ENCODE data around the gene DSCAM. TPM values are rescaled to one million over a fixed set of nuclear protein-coding genes. Genes with fewer than 3 reads are reported as not detected.

The DSCAM gene
- total RNA-seq, 1 donor, result not detected

DNA sequence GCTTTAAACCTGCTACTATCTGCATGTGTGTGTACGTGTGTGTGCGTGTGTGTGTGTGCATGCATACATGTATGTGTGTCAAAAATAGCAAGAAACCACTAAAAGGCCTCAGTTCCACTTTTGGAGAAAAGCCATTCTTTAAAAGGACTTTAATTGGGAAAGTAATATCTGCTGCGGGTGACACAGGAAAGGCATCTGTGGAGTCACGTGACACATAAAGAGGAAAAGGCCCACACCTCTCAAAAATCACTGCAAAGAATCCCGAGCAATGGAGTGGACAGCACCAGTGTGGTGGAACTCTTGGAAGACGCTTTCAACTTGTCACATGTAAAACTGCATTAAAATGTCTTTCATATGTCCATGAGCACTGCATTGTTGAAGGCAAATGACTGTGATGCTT is 63.6 kb downstream of the DSCAM start:
- Histone ChIP-seq H3K4me3 (ENCODE audit: insufficient read depth, low read length) (no peak overlapping the region), H3K27me3 (ENCODE audit: insufficient read depth, low read length) (no peaks in the 10 kb centered on the region), H3K4me2 (ENCODE audit: insufficient read depth, low read length) (no peak overlapping the region), H3K36me3 (ENCODE audit: insufficient read depth, low read length) (no peaks in the 10 kb centered on the region), H3K4me1 (ENCODE audit: insufficient read depth, low read length) (no peaks in the 10 kb centered on the region), H3K79me2 (ENCODE audit: insufficient read depth, low read length) (no peaks in the 10 kb centered on the region), H3K27ac (ENCODE audit: low read depth, low read length) (no peak overlapping the region), H3K9me3 (ENCODE audit: low read depth, low read length) (peaks cover 7% of the 10 kb centered on the region), H4K20me1 (ENCODE audit: insufficient read depth, low read length) (no peaks in the 10 kb centered on the region), H2AFZ (ENCODE audit: low read length) (no peak overlapping the region)
- no peak for DNase-seq (ENCODE audit: insufficient read length, low spot score, missing footprints)
- TF ChIP-seq, protein P1, sequence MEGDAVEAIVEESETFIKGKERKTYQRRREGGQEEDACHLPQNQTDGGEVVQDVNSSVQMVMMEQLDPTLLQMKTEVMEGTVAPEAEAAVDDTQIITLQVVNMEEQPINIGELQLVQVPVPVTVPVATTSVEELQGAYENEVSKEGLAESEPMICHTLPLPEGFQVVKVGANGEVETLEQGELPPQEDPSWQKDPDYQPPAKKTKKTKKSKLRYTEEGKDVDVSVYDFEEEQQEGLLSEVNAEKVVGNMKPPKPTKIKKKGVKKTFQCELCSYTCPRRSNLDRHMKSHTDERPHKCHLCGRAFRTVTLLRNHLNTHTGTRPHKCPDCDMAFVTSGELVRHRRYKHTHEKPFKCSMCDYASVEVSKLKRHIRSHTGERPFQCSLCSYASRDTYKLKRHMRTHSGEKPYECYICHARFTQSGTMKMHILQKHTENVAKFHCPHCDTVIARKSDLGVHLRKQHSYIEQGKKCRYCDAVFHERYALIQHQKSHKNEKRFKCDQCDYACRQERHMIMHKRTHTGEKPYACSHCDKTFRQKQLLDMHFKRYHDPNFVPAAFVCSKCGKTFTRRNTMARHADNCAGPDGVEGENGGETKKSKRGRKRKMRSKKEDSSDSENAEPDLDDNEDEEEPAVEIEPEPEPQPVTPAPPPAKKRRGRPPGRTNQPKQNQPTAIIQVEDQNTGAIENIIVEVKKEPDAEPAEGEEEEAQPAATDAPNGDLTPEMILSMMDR (IDR thresholded peaks at IDR 0.05; ENCODE audit: extremely low read depth, low read depth, low read length), result no peak

GRCh38 chr21:40770435-40771055 is 76.4 kb downstream of the DSCAM start:
- H2AFZ ChIP-seq (ENCODE audit: low read length), result no peak overlapping the region
- TF ChIP-seq, protein P1 (IDR thresholded peaks at IDR 0.05; ENCODE audit: extremely low read depth, low read depth, low read length), result no peak
- H3K4me1 ChIP-seq (ENCODE audit: insufficient read depth, low read length), result no peaks in the 10 kb centered on the region

DNA sequence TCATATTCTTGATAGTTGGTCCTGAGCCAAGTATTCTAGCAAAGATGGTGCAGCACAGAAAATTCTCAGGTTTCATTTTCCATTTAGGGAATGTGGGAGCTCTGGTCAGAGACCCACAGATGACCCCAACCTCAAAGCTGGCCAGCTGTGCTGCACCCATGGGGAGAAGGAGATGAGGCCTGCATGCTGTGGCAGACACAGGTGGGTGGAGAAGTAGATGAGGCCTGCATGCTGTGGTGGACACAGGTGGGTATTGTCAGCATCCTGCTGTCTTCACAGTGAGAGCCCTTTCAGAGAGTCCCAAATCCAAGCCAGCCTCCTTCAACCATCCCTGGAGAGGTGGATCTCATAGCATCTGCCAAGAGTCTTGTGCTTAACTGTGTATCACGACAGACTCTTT is 77.7 kb downstream of the DSCAM start:
- Histone ChIP-seq H3K4me1 (ENCODE audit: insufficient read depth, low read length) (no peaks in the 10 kb centered on the region), H4K20me1 (ENCODE audit: insufficient read depth, low read length) (no peaks in the 10 kb centered on the region), H3K36me3 (ENCODE audit: insufficient read depth, low read length) (no peaks in the 10 kb centered on the region), H3K4me3 (ENCODE audit: insufficient read depth, low read length) (no peak overlapping the region), H3K27me3 (ENCODE audit: insufficient read depth, low read length) (no peaks in the 10 kb centered on the region), H3K9me3 (ENCODE audit: low read depth, low read length) (no peaks in the 10 kb centered on the region), H3K27ac (ENCODE audit: low read depth, low read length) (no peak overlapping the region), H3K4me2 (ENCODE audit: insufficient read depth, low read length) (no peak overlapping the region), H3K79me2 (ENCODE audit: insufficient read depth, low read length) (no peaks in the 10 kb centered on the region), H2AFZ (ENCODE audit: low read length) (no peak overlapping the region)
- TF ChIP-seq, protein P1 (IDR thresholded peaks at IDR 0.05; ENCODE audit: extremely low read depth, low read depth, low read length), result no peak
- no peak for DNase-seq (ENCODE audit: insufficient read length, low spot score, missing footprints)

More at GRCh38 chr21:40770435-40771055, 76.4 kb downstream of the DSCAM start:
- no peak overlapping the region for H3K4me3 ChIP-seq (ENCODE audit: insufficient read depth, low read length)
- H3K27ac ChIP-seq (ENCODE audit: low read depth, low read length), result no peak overlapping the region
- H3K36me3 ChIP-seq (ENCODE audit: insufficient read depth, low read length), result no peaks in the 10 kb centered on the region
- H3K27me3 ChIP-seq (ENCODE audit: insufficient read depth, low read length), result no peaks in the 10 kb centered on the region
- H4K20me1 ChIP-seq (ENCODE audit: insufficient read depth, low read length), result no peaks in the 10 kb centered on the region
- no peaks in the 10 kb centered on the region for H3K9me3 ChIP-seq (ENCODE audit: low read depth, low read length)
- no peak for DNase-seq (ENCODE audit: insufficient read length, low spot score, missing footprints)
- no peaks in the 10 kb centered on the region for H3K79me2 ChIP-seq (ENCODE audit: insufficient read depth, low read length)
- H3K4me2 ChIP-seq (ENCODE audit: insufficient read depth, low read length), result no peak overlapping the region

- Histone ChIP-seq H3K36me3 (ENCODE audit: insufficient read depth, low read length) (no peaks in the 10 kb centered on the region), H3K27ac (ENCODE audit: low read depth, low read length) (no peak overlapping the region), H3K4me1 (ENCODE audit: insufficient read depth, low read length) (no peaks in the 10 kb centered on the region), H2AFZ (ENCODE audit: low read length) (no peak overlapping the region), H3K9me3 (ENCODE audit: low read depth, low read length) (no peaks in the 10 kb centered on the region), H4K20me1 (ENCODE audit: insufficient read depth, low read length) (no peaks in the 10 kb centered on the region), H3K79me2 (ENCODE audit: insufficient read depth, low read length) (no peaks in the 10 kb centered on the region), H3K27me3 (ENCODE audit: insufficient read depth, low read length) (no peaks in the 10 kb centered on the region), H3K4me2 (ENCODE audit: insufficient read depth, low read length) (no peak overlapping the region), H3K4me3 (ENCODE audit: insufficient read depth, low read length) (no peak overlapping the region)
- DNase-seq (ENCODE audit: insufficient read length, low spot score, missing footprints), result no peak
- TF ChIP-seq, protein P1 (IDR thresholded peaks at IDR 0.05; ENCODE audit: extremely low read depth, low read depth, low read length), result no peak
These were observed 78.9 kb downstream of the DSCAM start for GRCh38 chr21:40768056-40768455.

Measured in osteoblast (primary cell).